Endothelial cell of umbilical vein (primary cell): ENCODE measurements around the gene KIAA1217.

Experiments
- EZH2 ChIP-seq: IDR thresholded peaks from 2 replicates; pipeline ENCODE4 v1.6.1; 2012; ENCODE audit warnings: borderline replicate concordance, low read depth, mild to moderate bottlenecking, moderate library complexity, low read length, inconsistent platforms; ENCODE audit not compliant: severe bottlenecking
- FOS ChIP-seq: IDR thresholded peaks from 2 replicates; pipeline ENCODE4 v1.6.1; 2011; ENCODE audit warnings: mild to moderate bottlenecking, low read length, moderate library complexity, borderline replicate concordance; ENCODE audit not compliant: insufficient read depth
- POLR2A ChIP-seq: IDR thresholded peaks from 2 replicates; pipeline ENCODE4 v1.6.1; 2012; ENCODE audit warnings: low read depth, mild to moderate bottlenecking, control low read depth, low read length
- TF ChIP-seq, protein P1 (sequence below): IDR thresholded peaks from 2 replicates; pipeline ENCODE4 v1.6.1; 2011; ENCODE audit not compliant: insufficient read depth, insufficient read length
- TF ChIP-seq, protein P2 (sequence below), 2 donors: IDR thresholded peaks; 1 replicate in 1 of 2; 2 replicates in 1 of 2; pipeline ENCODE4 v1.5.1; 2011; ENCODE audit warnings: low read length in 2 of 2, mild to moderate bottlenecking in 2 of 2, moderate library complexity in 2 of 2, control low read depth in 1 of 2, inconsistent platforms in 1 of 2, low read depth in 1 of 2; ENCODE audit not compliant: insufficient read depth in 1 of 2; ENCODE audit errors: extremely low read depth in 1 of 2

DNA sequence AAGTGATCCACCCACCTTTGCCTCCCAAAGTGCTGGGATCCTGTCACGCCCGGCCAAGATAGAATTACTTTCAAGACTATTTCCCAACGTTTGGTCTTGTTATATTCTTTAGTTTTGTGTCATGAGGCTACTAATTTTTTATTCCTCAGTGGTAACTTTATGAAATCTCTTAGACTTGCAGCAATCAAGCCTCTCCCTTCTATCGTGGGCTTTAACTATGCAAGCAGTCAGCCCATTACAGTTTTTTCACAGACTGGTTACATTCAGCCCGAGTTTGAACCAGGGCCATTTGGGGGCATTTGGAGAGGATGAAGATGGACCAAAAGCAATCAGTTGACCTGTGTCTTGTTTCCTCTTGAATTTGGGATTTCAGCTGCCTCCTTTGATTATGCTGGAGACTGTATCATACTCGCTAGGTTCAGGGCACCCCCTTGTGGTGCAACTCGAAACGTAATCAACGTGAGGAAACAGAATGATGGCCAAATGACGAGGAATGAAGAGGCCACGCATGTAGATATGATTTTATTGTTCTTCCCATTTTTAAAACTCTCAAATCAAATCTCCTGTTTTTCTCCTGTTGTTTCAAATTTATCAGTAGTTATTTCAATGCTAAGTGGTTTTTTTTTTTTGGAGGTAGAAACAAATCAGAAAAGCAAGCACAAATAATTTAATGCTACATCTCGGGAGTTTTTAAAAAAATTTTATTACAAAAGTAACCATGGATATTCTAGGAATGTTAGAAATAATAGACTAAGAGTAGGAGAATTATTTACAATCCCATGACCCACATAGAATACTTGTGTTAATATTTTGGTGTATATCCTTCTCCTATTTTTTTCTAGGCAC is 151.6 kb downstream of the KIAA1217 start:
- TF ChIP-seq, protein P1, sequence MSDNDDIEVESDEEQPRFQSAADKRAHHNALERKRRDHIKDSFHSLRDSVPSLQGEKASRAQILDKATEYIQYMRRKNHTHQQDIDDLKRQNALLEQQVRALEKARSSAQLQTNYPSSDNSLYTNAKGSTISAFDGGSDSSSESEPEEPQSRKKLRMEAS, result no peak
- TF ChIP-seq POLR2A (no peak), EZH2 (no peak), FOS (no peak)
- TF ChIP-seq, protein P2, sequence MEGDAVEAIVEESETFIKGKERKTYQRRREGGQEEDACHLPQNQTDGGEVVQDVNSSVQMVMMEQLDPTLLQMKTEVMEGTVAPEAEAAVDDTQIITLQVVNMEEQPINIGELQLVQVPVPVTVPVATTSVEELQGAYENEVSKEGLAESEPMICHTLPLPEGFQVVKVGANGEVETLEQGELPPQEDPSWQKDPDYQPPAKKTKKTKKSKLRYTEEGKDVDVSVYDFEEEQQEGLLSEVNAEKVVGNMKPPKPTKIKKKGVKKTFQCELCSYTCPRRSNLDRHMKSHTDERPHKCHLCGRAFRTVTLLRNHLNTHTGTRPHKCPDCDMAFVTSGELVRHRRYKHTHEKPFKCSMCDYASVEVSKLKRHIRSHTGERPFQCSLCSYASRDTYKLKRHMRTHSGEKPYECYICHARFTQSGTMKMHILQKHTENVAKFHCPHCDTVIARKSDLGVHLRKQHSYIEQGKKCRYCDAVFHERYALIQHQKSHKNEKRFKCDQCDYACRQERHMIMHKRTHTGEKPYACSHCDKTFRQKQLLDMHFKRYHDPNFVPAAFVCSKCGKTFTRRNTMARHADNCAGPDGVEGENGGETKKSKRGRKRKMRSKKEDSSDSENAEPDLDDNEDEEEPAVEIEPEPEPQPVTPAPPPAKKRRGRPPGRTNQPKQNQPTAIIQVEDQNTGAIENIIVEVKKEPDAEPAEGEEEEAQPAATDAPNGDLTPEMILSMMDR (IDR thresholded peaks at IDR 0.05; ENCODE audit: extremely low read depth in 1 of 2, insufficient read depth in 1 of 2, low read depth in 1 of 2, low read length in 2 of 2), result peak; percentile 31 to 39
